SK-N-SH (cell line): Measurements from ENCODE around the gene DPYSL4. TPM values are rescaled to one million over a fixed set of nuclear protein-coding genes. Genes with fewer than 3 reads are reported as not detected.

Source experiments
- CTCF ChIA-PET: fragments of 300-600, 350-600 bp; formaldehyde crosslinking; extraction: SDS; loops from one replicate; lab custom pipeline; 2021; lab: Yijun Ruan, JAX
- POLR2A ChIA-PET: fragments of 350-600 bp; sonication (Branson Sonifier 250); formaldehyde crosslinking; extraction: SDS; loops from one replicate; lab custom pipeline; 2020; ENCODE audit warnings: antibody characterized with exemption, inconsistent platforms; lab: Yijun Ruan, JAX
- DNase-seq: peaks from one replicate; pipeline ENCODE4 v3.0.0; 2012
- H2AFZ ChIP-seq: fragments of 200-600 bp; sonication (generic); 2 replicates; pipeline ENCODE4 v1.8.1; 2016; ENCODE audit warnings: antibody characterized with exemption, mild to moderate bottlenecking, low read depth
- H3F3A ChIP-seq: fragments of 200-600 bp; sonication (generic); replicated peaks from 2 replicates; pipeline ENCODE3; 2016; ENCODE audit warnings: antibody characterized with exemption, mild to moderate bottlenecking; ENCODE audit not compliant: insufficient read depth
- H3K27ac ChIP-seq, 2 experiments: fragments of 200-500 bp in 1 of 2; fragments of 200-600 bp in 1 of 2; sonication (Bioruptor generic) in 1 of 2; sonication (generic), shearing (Covaris generic) in 1 of 2; 2 replicates each; pipeline versions ENCODE4 v1.5.1 to v1.6.1; 2014 to 2016; ENCODE audit warnings: low read depth in 2 of 2, inconsistent platforms in 1 of 2, low read length in 1 of 2, mild to moderate bottlenecking in 1 of 2, mixed read lengths in 1 of 2
- H3K27me3 ChIP-seq: fragments of 200-600 bp; sonication (generic), shearing (Covaris generic); 2 replicates; pipeline ENCODE4 v1.6.1; 2016; ENCODE audit warnings: mixed run types; ENCODE audit not compliant: insufficient read depth
- H3K36me3 ChIP-seq, 2 experiments: fragments of 200-500 bp in 1 of 2; fragments of 200-600 bp in 1 of 2; sonication (Bioruptor generic) in 1 of 2; sonication (generic) in 1 of 2; replicated peaks in 1 of 2; 2 replicates each; pipeline versions ENCODE3 to v1.5.1; 2014 to 2016; ENCODE audit warnings: low read length in 1 of 2, mild to moderate bottlenecking in 1 of 2; ENCODE audit not compliant: insufficient read depth in 2 of 2, control insufficient read depth in 1 of 2
- H3K4me1 ChIP-seq, 2 experiments: fragments of 200-500 bp in 1 of 2; fragments of 200-600 bp in 1 of 2; sonication (Bioruptor generic) in 1 of 2; sonication (generic), shearing (Covaris generic) in 1 of 2; 2 replicates each; pipeline versions ENCODE4 v1.5.1 to v1.6.1; 2014 to 2016; ENCODE audit warnings: low read depth in 1 of 2, low read length in 1 of 2, mixed run types in 1 of 2; ENCODE audit not compliant: insufficient read depth in 2 of 2, control insufficient read depth in 1 of 2
- H3K4me2 ChIP-seq: fragments of 200-600 bp; sonication (generic), shearing (Covaris generic); 2 replicates; pipeline ENCODE4 v1.6.1; 2017; ENCODE audit warnings: mixed run types
- H3K4me3 ChIP-seq, 2 experiments: fragments of 200-500 bp in 1 of 2; fragments of 200-600 bp in 1 of 2; sonication (Bioruptor generic) in 1 of 2; sonication (generic), shearing (Covaris generic) in 1 of 2; 2 replicates each; pipeline versions ENCODE4 v1.5.1 to v1.8.1; 2014 to 2016; ENCODE audit warnings: low read depth in 2 of 2, inconsistent platforms in 1 of 2, low read length in 1 of 2, mild to moderate bottlenecking in 1 of 2, mixed read lengths in 1 of 2, moderate library complexity in 1 of 2
- H3K79me2 ChIP-seq: fragments of 200-600 bp; sonication (generic); 2 replicates; pipeline ENCODE4 v1.8.1; 2017; ENCODE audit warnings: mild to moderate bottlenecking; ENCODE audit not compliant: insufficient read depth
- H3K9ac ChIP-seq: fragments of 200-600 bp; sonication (generic); 2 replicates; pipeline ENCODE4 v1.6.1; 2017; ENCODE audit warnings: mixed run types
- H3K9me2 ChIP-seq: fragments of 200-600 bp; sonication (generic); 2 replicates; pipeline ENCODE4 v1.6.1; 2017; ENCODE audit warnings: mixed run types
- H3K9me3 ChIP-seq: fragments of 200-600 bp; sonication (generic); 2 replicates; pipeline ENCODE4 v1.6.1; 2017; ENCODE audit warnings: mixed run types, mild to moderate bottlenecking, moderate library complexity
- H4K20me1 ChIP-seq: fragments of 200-600 bp; sonication (generic); 2 replicates; pipeline ENCODE4 v1.6.1; 2017; ENCODE audit warnings: mild to moderate bottlenecking, mixed run types; ENCODE audit not compliant: insufficient read depth
- FOXJ3 ChIP-seq: sonication (generic); formaldehyde crosslinking; IDR thresholded peaks from 2 replicates; pipeline ENCODE4 v1.5.1; 2020; ENCODE audit warnings: mild to moderate bottlenecking, missing genetic modification reagents
- FOXM1 ChIP-seq: IDR thresholded peaks from 2 replicates; pipeline ENCODE4 v1.4.0; 2012; ENCODE audit warnings: low read depth, mild to moderate bottlenecking
- GABPA ChIP-seq: IDR thresholded peaks from 2 replicates; pipeline ENCODE4 v1.4.0; 2012; ENCODE audit warnings: low read depth, mild to moderate bottlenecking
- MEF2A ChIP-seq: IDR thresholded peaks from 2 replicates; pipeline ENCODE4 v1.4.0; 2012; ENCODE audit warnings: low read depth, borderline replicate concordance
- MXI1 ChIP-seq: IDR thresholded peaks from 2 replicates; pipeline ENCODE4 v1.6.1; 2012; ENCODE audit warnings: mild to moderate bottlenecking, low read depth, low read length, improper control_type of control experiment
- RCOR1 ChIP-seq: fragments of 150-350 bp; IDR thresholded peaks from 2 replicates; pipeline ENCODE4 v1.6.1; 2017; ENCODE audit warnings: antibody characterized with exemption, low read length
- RXRA ChIP-seq: IDR thresholded peaks from 2 replicates; pipeline ENCODE4 v1.4.0; 2012; ENCODE audit warnings: low read depth, mild to moderate bottlenecking, borderline replicate concordance
- TAF1 ChIP-seq: IDR thresholded peaks from 2 replicates; pipeline ENCODE4 v1.6.1; 2012; ENCODE audit warnings: low read depth, mild to moderate bottlenecking, low read length, moderate library complexity, borderline replicate concordance
- WGBS: methylation state at CpG from one replicate; pipeline ENCODE4 v1.1.6; 2017; ENCODE audit warnings: low lambda C conversion rate; 5-methylcytosine and 5-hydroxymethylcytosine counted together
- polyA plus RNA-seq, 3 experiments: library from polyadenylated mRNA; depleted of rRNA; stranded (reverse); fragments of >200 nt; gene quantifications; 2 replicates each; pipeline ENCODE4 v1.2.3, GENCODE V29; 2012
- TF ChIP-seq, protein P1 (sequence below): IDR thresholded peaks from 2 replicates; pipeline ENCODE4 v1.4.0; 2012; ENCODE audit warnings: low read depth
- TF ChIP-seq, protein P2 (sequence below): fragments of 150-350 bp; IDR thresholded peaks from 2 replicates; pipeline ENCODE4 v1.6.1; 2017; ENCODE audit warnings: antibody characterized with exemption, low read length, low read depth, borderline replicate concordance

The DPYSL4 gene
- polyA plus RNA-seq, 1 of the 3 experiments (the other 2 are of a cell fraction), result 21.8 TPM

DNA sequence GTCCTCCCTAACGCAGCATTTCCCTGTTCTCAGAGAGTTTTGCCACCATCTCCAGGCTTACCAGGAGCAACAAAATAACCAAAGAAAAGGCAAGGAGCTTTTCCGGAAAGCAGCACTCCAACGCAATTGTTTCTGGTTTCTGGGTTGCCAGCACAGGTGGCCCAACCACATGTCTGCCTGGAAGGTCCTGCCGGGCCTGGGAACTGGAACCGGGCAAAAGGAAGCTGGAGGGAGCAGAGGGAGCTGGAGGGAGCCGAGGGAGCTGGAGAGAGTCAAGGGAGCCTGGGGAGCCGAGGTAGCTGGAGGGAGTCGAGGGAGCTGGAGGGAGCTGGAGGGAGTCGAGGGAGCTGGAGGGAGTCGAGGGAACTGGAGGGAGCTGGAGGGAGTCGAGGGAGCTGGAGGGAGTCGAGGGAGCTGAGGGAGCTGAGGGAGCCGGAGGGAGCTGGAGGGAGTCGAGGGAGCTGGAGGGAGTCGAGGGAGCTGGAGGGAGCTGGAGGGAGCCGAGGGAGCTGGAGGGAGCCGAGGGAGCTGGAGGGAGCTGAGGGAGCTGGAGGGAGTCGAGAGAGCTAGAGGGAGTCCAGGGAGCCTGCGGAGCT is 66.4 kb downstream of the DPYSL4 start:
- H3K27me3 ChIP-seq, result no peaks in the 10 kb centered on the region
- H3K9ac ChIP-seq, result no peak overlapping the region
- H3K36me3 ChIP-seq, result no peaks in the 10 kb centered on the region
- no peaks in the 10 kb centered on the region for H3K9me3 ChIP-seq
- H3K9me2 ChIP-seq, result no peaks in the 10 kb centered on the region
- DNase-seq, result no peak
- no peak for TF ChIP-seq RCOR1
- TF ChIP-seq FOXJ3, result no peak
- TF ChIP-seq MEF2A, result no peak
- no peak for TF ChIP-seq FOXM1
- H3F3A ChIP-seq, result no peaks in the 10 kb centered on the region
- no peak overlapping the region for H3K4me3 ChIP-seq
- no peaks in the 10 kb centered on the region for H3K79me2 ChIP-seq
- no peak overlapping the region for H3K4me2 ChIP-seq
- H3K4me1 ChIP-seq, result peaks cover 0 to 24% of the 10 kb centered on the region in 2 experiments; a peak in 1 of 4 replicates
- CTCF ChIA-PET, result no interaction called here
- no peak overlapping the region for H2AFZ ChIP-seq
- 68% methylated on average over 19 of the region's 19 CpGs for WGBS
- H3K27ac ChIP-seq, result no peak overlapping the region; a peak in 1 of 4 replicates
- POLR2A ChIA-PET, result interaction anchor here (0.7 to 1.0 kb wide), 2 partner anchors 13 to 42 kb away, joined by 3 to 5 read pairs; no protein-coding TSS in a partner anchor
- no peaks in the 10 kb centered on the region for H4K20me1 ChIP-seq

DNA sequence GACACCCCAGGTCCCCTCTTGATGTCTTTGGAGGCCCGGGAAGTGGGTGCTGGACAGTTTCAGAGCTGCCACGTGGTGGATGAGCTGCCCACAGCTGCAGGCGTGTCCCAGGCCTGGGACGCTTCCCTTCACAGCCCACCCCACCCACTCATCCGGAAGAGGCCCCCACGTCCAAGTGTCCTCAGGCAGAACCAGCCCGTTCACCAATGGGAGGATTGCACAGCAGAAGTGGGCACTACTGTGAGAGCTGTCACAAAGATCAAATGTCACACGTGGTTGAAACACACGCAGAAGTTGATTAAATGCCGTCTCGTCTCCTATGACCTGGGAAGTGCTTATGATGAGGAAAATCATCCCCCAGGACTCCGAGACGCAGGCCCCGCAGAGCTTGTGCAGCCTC is 68.1 kb downstream of the DPYSL4 start:
- CTCF ChIA-PET, result no interaction called here
- TF ChIP-seq MXI1 (no peak), RXRA (no peak), GABPA (no peak), TAF1 (no peak)
- TF ChIP-seq, protein P1, sequence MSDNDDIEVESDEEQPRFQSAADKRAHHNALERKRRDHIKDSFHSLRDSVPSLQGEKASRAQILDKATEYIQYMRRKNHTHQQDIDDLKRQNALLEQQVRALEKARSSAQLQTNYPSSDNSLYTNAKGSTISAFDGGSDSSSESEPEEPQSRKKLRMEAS, result no peak
- TF ChIP-seq, protein P2, sequence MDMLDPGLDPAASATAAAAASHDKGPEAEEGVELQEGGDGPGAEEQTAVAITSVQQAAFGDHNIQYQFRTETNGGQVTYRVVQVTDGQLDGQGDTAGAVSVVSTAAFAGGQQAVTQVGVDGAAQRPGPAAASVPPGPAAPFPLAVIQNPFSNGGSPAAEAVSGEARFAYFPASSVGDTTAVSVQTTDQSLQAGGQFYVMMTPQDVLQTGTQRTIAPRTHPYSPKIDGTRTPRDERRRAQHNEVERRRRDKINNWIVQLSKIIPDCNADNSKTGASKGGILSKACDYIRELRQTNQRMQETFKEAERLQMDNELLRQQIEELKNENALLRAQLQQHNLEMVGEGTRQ, result no peak
- POLR2A ChIA-PET, result no interaction called here
- no peak for DNase-seq
- Histone ChIP-seq H4K20me1 (no peaks in the 10 kb centered on the region), H3K36me3 (no peaks in the 10 kb centered on the region), H3K9me3 (no peaks in the 10 kb centered on the region), H3K79me2 (no peaks in the 10 kb centered on the region), H3K27me3 (no peaks in the 10 kb centered on the region), H3K9me2 (no peaks in the 10 kb centered on the region), H3K27ac (no peak overlapping the region), H2AFZ (no peak overlapping the region), H3K4me1 (peaks cover 0 to 15% of the 10 kb centered on the region in 2 experiments; a peak in 1 of 4 replicates), H3F3A (no peaks in the 10 kb centered on the region), H3K4me2 (no peak overlapping the region), H3K4me3 (no peak overlapping the region), H3K9ac (no peak overlapping the region)
- WGBS, result 82% methylated on average over 10 of the region's 14 CpGs

Other genes starting within 250 kb of the DPYSL4 start
- gene BNIP3, start 205.0 kb upstream of the DPYSL4 start, polyA plus RNA-seq (2012; rRNA removed), result 40.3 and 57.2 TPM in 2 replicates
- gene JAKMIP3, start 121.0 kb upstream of the DPYSL4 start, polyA plus RNA-seq (2012; rRNA removed), result 0.02 TPM in 2 replicates
- 27.0 and 27.8 TPM in 2 replicates for gene STK32C, start 121.0 kb downstream of the DPYSL4 start, polyA plus RNA-seq (2012; rRNA removed)
- 10.0 and 11.2 TPM in 2 replicates for gene LRRC27, start 145.2 kb downstream of the DPYSL4 start, polyA plus RNA-seq (2012; rRNA removed)
- gene PWWP2B, start 210.3 kb downstream of the DPYSL4 start, polyA plus RNA-seq (2012; rRNA removed), result 2.0 and 2.4 TPM in 2 replicates